Neural progenitor cell (in vitro differentiated cells): Measurements from ENCODE around the gene PHF19. TPM values are rescaled to one million over a fixed set of nuclear protein-coding genes. Genes with fewer than 3 reads are reported as not detected.

Source experiments
- DNase-seq: peaks from one replicate; pipeline ENCODE4 v3.0.0-alpha.2; 2016; ENCODE audit warnings: low spot score
- H2AFZ ChIP-seq: fragments of 200-600 bp; sonication (generic); replicated peaks from 2 replicates; pipeline ENCODE4 v1.6.1; 2016; ENCODE audit warnings: antibody characterized with exemption
- H3F3A ChIP-seq: fragments of 200-600 bp; sonication (generic); 2 replicates; pipeline ENCODE4 v1.6.1; 2016; ENCODE audit warnings: antibody characterized with exemption, low read depth
- H3K27ac ChIP-seq: fragments of 200-600 bp; sonication (generic); 2 replicates; pipeline ENCODE4 v1.5.1; 2016; ENCODE audit warnings: mild to moderate bottlenecking
- H3K27me3 ChIP-seq: fragments of 200-600 bp; sonication (generic); 2 replicates; pipeline ENCODE4 v1.6.1; 2016; ENCODE audit warnings: mild to moderate bottlenecking, moderate library complexity
- H3K36me3 ChIP-seq: fragments of 200-600 bp; sonication (generic); 2 replicates; pipeline ENCODE4 v1.5.1; 2016
- H3K4me1 ChIP-seq: fragments of 200-600 bp; sonication (generic); 2 replicates; pipeline ENCODE4 v1.6.1; 2016; ENCODE audit warnings: mixed run types
- H3K4me2 ChIP-seq: fragments of 200-600 bp; sonication (generic); 2 replicates; pipeline ENCODE4 v1.6.1; 2016
- H3K4me3 ChIP-seq: fragments of 200-600 bp; sonication (generic); 2 replicates; pipeline ENCODE4 v1.5.1; 2016
- H3K79me2 ChIP-seq: fragments of 200-600 bp; sonication (generic); 2 replicates; pipeline ENCODE4 v1.6.1; 2016; ENCODE audit warnings: low read depth
- H3K9ac ChIP-seq: fragments of 200-600 bp; sonication (generic); 2 replicates; pipeline ENCODE4 v1.6.1; 2016
- H3K9me3 ChIP-seq: fragments of 200-600 bp; sonication (generic); 2 replicates; pipeline ENCODE4 v1.5.1; 2016; ENCODE audit warnings: low read depth
- H4K20me1 ChIP-seq: fragments of 200-600 bp; sonication (generic); 2 replicates; pipeline ENCODE4 v1.6.1; 2016; ENCODE audit warnings: low read depth
- H3K27ac Mint-ChIP-seq: 3 replicates; pipeline ENCODE4 v1.8.0; 2021; ENCODE audit warnings: mixed read lengths
- H3K27me3 Mint-ChIP-seq: 2 replicates; pipeline ENCODE4 v1.8.0; 2022; ENCODE audit warnings: low read depth, mild to moderate bottlenecking, inconsistent platforms, moderate library complexity, mixed read lengths; ENCODE audit not compliant: insufficient read depth
- H3K36me3 Mint-ChIP-seq: 3 replicates; pipeline ENCODE4 v1.8.0; 2021; ENCODE audit warnings: mixed read lengths
- H3K4me1 Mint-ChIP-seq: 3 replicates; pipeline ENCODE4 v1.8.0; 2021; ENCODE audit warnings: mixed read lengths
- H3K4me3 Mint-ChIP-seq: 3 replicates; pipeline ENCODE4 v1.8.0; 2021; ENCODE audit warnings: mild to moderate bottlenecking, moderate library complexity, mixed read lengths
- H3K9me3 Mint-ChIP-seq: 3 replicates; pipeline ENCODE4 v1.8.0; 2020; ENCODE audit warnings: mixed read lengths
- EZH2 ChIP-seq: fragments of 200-600 bp; sonication (generic); IDR thresholded peaks from 2 replicates; pipeline ENCODE4 v1.6.1; 2017; ENCODE audit warnings: antibody characterized with exemption, mild to moderate bottlenecking, moderate library complexity
- EZH2phosphoT487 ChIP-seq: fragments of 200-600 bp; sonication (generic); IDR thresholded peaks from 2 replicates; pipeline ENCODE4 v1.6.1; 2017; ENCODE audit warnings: antibody characterized with exemption
- total RNA-seq: library from RNA; depleted of rRNA; stranded (reverse); fragments of >200 nt; gene quantifications from 2 replicates; pipeline ENCODE4 v1.2.3, GENCODE V29; 2015; ENCODE audit warnings: low replicate concordance
- TF ChIP-seq, protein P1 (sequence below): fragments of 200-600 bp; sonication (generic); IDR thresholded peaks from 2 replicates; pipeline ENCODE4 v1.5.1; 2017; ENCODE audit warnings: antibody characterized with exemption, mild to moderate bottlenecking

PHF19 gene
- total RNA-seq, 1 donor from 2014 or later: 45.1 TPM

DNA sequence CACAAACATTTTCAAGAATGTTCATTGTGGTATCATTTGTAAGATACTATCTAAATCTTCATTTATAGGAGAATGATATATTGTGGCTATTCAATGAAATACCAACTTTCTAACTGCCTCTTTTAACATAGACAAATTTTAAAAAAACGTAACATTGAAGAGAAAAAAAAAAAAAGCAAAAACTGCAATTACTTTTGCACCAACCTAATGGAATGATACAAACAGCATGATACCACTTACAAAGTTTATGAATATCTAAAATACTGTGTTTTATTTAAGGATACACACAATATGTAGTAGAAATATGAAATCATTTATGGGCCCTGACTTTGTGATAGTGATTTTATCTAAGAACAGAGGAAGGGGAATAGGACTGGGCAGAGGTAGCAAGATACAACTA lies 58.4 kb downstream of the PHF19 start:
- H3K79me2 ChIP-seq: no peaks in the 10 kb centered on the region
- DNase-seq: no peak
- no peak overlapping the region for H2AFZ ChIP-seq
- H3K27ac ChIP-seq: no peak overlapping the region
- no peaks in the 10 kb centered on the region for H3K36me3 ChIP-seq
- no peaks in the 10 kb centered on the region for H3F3A ChIP-seq
- H3K4me2 ChIP-seq: no peak overlapping the region
- Mint-ChIP-seq H3K4me3 (no peak overlapping the region), H3K4me1 (no peaks in the 10 kb centered on the region), H3K9me3 (no peaks in the 10 kb centered on the region), H3K27me3 (no peaks in the 10 kb centered on the region), H3K36me3 (peaks cover 6% of the 10 kb centered on the region), H3K27ac (no peak overlapping the region)
- TF ChIP-seq, protein P1, sequence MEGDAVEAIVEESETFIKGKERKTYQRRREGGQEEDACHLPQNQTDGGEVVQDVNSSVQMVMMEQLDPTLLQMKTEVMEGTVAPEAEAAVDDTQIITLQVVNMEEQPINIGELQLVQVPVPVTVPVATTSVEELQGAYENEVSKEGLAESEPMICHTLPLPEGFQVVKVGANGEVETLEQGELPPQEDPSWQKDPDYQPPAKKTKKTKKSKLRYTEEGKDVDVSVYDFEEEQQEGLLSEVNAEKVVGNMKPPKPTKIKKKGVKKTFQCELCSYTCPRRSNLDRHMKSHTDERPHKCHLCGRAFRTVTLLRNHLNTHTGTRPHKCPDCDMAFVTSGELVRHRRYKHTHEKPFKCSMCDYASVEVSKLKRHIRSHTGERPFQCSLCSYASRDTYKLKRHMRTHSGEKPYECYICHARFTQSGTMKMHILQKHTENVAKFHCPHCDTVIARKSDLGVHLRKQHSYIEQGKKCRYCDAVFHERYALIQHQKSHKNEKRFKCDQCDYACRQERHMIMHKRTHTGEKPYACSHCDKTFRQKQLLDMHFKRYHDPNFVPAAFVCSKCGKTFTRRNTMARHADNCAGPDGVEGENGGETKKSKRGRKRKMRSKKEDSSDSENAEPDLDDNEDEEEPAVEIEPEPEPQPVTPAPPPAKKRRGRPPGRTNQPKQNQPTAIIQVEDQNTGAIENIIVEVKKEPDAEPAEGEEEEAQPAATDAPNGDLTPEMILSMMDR: no peak
- TF ChIP-seq EZH2 (no peak), EZH2phosphoT487 (no peak)
- H3K27me3 ChIP-seq: no peaks in the 10 kb centered on the region
- H3K9ac ChIP-seq: no peak overlapping the region
- no peaks in the 10 kb centered on the region for H3K4me1 ChIP-seq
- H4K20me1 ChIP-seq: no peaks in the 10 kb centered on the region
- no peaks in the 10 kb centered on the region for H3K9me3 ChIP-seq
- H3K4me3 ChIP-seq: no peak overlapping the region

DNA sequence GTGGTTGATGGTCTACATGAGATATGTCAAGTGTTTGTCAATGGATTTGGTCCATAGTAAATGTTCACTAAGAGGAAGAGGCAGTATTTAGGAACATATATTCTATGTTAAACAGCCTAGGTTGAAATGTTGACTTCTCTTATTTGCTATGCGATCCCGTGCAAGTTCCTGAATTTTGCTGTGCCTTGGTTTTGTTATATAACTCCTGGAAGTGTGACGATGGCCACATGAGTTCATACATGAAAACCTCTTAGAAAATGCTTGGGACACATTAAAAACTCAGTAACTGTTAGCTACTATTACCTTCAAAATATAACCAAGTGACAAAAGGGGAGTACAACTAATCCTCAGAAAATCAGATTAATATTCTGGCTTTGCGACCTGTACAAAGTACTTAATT lies 61.9 kb downstream of the PHF19 start:
- H3K79me2 ChIP-seq: no peaks in the 10 kb centered on the region
- TF ChIP-seq, protein P1: no peak
- TF ChIP-seq EZH2 (no peak), EZH2phosphoT487 (no peak)
- no peak overlapping the region for H3K4me3 Mint-ChIP-seq
- peaks cover 4% of the 10 kb centered on the region for H3K36me3 Mint-ChIP-seq
- no peak for DNase-seq
- no peak overlapping the region for H3K9ac ChIP-seq
- no peak overlapping the region for H3K4me3 ChIP-seq
- no peaks in the 10 kb centered on the region for H3F3A ChIP-seq
- no peak overlapping the region for H3K27ac Mint-ChIP-seq
- H3K4me1 Mint-ChIP-seq: no peaks in the 10 kb centered on the region
- H3K9me3 ChIP-seq: no peaks in the 10 kb centered on the region
- H4K20me1 ChIP-seq: no peaks in the 10 kb centered on the region
- no peaks in the 10 kb centered on the region for H3K27me3 ChIP-seq
- no peak overlapping the region for H3K4me2 ChIP-seq
- no peak overlapping the region for H3K27ac ChIP-seq
- no peaks in the 10 kb centered on the region for H3K36me3 ChIP-seq
- no peaks in the 10 kb centered on the region for H3K4me1 ChIP-seq
- H2AFZ ChIP-seq: no peak overlapping the region
- H3K9me3 Mint-ChIP-seq: no peaks in the 10 kb centered on the region
- H3K27me3 Mint-ChIP-seq: no peaks in the 10 kb centered on the region

DNA sequence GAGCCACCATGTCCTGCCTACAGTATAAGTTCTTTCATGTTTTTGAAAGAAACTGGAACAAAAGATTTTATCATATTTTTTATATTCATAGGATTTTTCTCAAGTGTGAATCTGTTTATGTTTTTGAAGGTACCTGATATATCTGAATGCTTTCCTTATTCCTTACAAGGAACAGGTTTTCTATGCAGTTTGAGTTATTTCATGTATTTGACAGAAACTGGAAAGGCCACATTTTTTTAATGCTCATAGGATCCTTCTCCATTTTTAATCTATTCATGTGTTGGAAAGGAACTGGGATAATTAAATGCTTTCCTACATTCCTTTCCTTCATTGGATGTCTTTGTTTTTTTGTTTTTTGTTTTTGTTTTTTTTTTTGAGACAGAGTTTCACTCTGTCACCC lies 68.1 kb downstream of the PHF19 start:
- Histone ChIP-seq H3K27me3 (no peaks in the 10 kb centered on the region), H2AFZ (no peak overlapping the region), H3K79me2 (no peaks in the 10 kb centered on the region), H3K9me3 (peaks cover 12% of the 10 kb centered on the region), H3K27ac (no peak overlapping the region), H3K9ac (no peak overlapping the region), H4K20me1 (no peaks in the 10 kb centered on the region), H3K4me1 (no peaks in the 10 kb centered on the region), H3K4me2 (no peak overlapping the region), H3K36me3 (no peaks in the 10 kb centered on the region), H3F3A (no peaks in the 10 kb centered on the region), H3K4me3 (no peak overlapping the region)
- Mint-ChIP-seq H3K4me3 (no peak overlapping the region), H3K36me3 (peaks cover 19% of the 10 kb centered on the region), H3K4me1 (no peaks in the 10 kb centered on the region), H3K27me3 (no peaks in the 10 kb centered on the region), H3K9me3 (peaks cover 35% of the 10 kb centered on the region), H3K27ac (no peak overlapping the region)
- TF ChIP-seq EZH2phosphoT487: no peak
- TF ChIP-seq, protein P1: no peak
- TF ChIP-seq EZH2: no peak
- DNase-seq: no peak
